ENCODE data around the gene NUP133.

DNA sequence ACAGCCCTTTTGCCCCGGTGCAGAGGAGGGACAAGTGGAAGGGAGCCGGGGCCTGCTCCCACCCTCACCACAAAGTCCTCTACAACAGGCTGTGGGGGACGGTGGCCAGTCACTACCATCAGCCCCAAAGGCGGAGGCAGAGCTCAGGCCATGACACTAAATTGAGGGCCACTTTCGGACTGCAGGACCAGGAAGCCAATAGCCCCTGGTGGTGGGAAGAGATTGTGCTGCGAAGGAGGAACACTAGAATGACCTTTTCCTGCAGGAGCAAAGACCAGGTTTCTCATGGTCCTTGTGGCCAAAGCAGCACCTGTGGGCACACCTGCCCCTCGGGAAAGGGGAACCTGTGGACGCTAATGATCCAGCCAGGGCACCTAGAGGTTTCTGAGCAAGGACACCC is 104.6 kb downstream of the NUP133 start:
- TF ChIP-seq, protein P1, sequence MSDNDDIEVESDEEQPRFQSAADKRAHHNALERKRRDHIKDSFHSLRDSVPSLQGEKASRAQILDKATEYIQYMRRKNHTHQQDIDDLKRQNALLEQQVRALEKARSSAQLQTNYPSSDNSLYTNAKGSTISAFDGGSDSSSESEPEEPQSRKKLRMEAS (IDR thresholded peaks at IDR 0.05; ENCODE audit: low read depth, low read length): no peak
- TF ChIP-seq, protein P2, sequence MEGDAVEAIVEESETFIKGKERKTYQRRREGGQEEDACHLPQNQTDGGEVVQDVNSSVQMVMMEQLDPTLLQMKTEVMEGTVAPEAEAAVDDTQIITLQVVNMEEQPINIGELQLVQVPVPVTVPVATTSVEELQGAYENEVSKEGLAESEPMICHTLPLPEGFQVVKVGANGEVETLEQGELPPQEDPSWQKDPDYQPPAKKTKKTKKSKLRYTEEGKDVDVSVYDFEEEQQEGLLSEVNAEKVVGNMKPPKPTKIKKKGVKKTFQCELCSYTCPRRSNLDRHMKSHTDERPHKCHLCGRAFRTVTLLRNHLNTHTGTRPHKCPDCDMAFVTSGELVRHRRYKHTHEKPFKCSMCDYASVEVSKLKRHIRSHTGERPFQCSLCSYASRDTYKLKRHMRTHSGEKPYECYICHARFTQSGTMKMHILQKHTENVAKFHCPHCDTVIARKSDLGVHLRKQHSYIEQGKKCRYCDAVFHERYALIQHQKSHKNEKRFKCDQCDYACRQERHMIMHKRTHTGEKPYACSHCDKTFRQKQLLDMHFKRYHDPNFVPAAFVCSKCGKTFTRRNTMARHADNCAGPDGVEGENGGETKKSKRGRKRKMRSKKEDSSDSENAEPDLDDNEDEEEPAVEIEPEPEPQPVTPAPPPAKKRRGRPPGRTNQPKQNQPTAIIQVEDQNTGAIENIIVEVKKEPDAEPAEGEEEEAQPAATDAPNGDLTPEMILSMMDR (IDR thresholded peaks at IDR 0.05; ENCODE audit: low read depth, low read length): no peak

Measured in NB4 (cell line).